Spinal cord (tissue), 10 donors: ENCODE data around the gene PLCL1. TPM values are rescaled to one million over a fixed set of nuclear protein-coding genes. Genes with fewer than 3 reads are reported as not detected.
A peak's percentile ranks its signal among the peaks of the same experiment; 100 is the strongest.

Source experiments
- DNase-seq, 6 donors: peaks; one replicate each; pipeline versions ENCODE4 v3.0.0 to v3.0.0-alpha.2; 2013 to 2015; ENCODE audit warnings: low spot score in 6 of 6, low read depth in 4 of 6
- H3K27ac ChIP-seq: one replicate; pipeline ENCODE4 v1.5.1; 2013; ENCODE audit warnings: low read depth, low read length, control low read depth
- H3K27me3 ChIP-seq: one replicate; pipeline ENCODE4 v1.6.1; 2013; ENCODE audit warnings: low read length; ENCODE audit not compliant: control insufficient read depth, insufficient read depth
- H3K36me3 ChIP-seq: one replicate; pipeline ENCODE4 v1.6.1; 2013; ENCODE audit warnings: low read length; ENCODE audit not compliant: control insufficient read depth, insufficient read depth
- H3K4me1 ChIP-seq: one replicate; pipeline ENCODE4 v1.6.1; 2013; ENCODE audit warnings: low read length; ENCODE audit not compliant: control insufficient read depth, insufficient read depth
- H3K4me3 ChIP-seq: one replicate; pipeline ENCODE4 v1.5.1; 2013; ENCODE audit warnings: low read depth, low read length, control low read depth
- H3K9me3 ChIP-seq: one replicate; pipeline ENCODE4 v1.6.1; 2013; ENCODE audit warnings: low read length; ENCODE audit not compliant: control insufficient read depth, insufficient read depth
- WGBS: methylation state at CpG from one replicate; pipeline ENCODE4 v1.1.5; 2013; ENCODE audit warnings: missing lambda C conversion rate; ENCODE audit not compliant: insufficient coverage; 5-methylcytosine and 5-hydroxymethylcytosine counted together
- polyA plus RNA-seq, 2 donors: library from polyadenylated mRNA; unstranded; fragments of 120-200 nt; gene quantifications; one replicate each; pipeline ENCODE4 v1.2.1, GENCODE V29; 2013; ENCODE audit not compliant: insufficient read length in 2 of 2
- total RNA-seq, 2 donors: library from RNA; depleted of rRNA in 1 of 2; stranded (reverse); fragments of 120-200 nt in 1 of 2; fragments of >200 nt in 1 of 2; gene quantifications; one replicate each; pipeline versions ENCODE4 v1.2.3 to v1.2.4, GENCODE V29; 2013 to 2014
- donor health status: healthy.

PLCL1 gene
- total and polyA plus RNA-seq, 4 donors: 9.5 to 22.0 (median 13.5) TPM

DNA sequence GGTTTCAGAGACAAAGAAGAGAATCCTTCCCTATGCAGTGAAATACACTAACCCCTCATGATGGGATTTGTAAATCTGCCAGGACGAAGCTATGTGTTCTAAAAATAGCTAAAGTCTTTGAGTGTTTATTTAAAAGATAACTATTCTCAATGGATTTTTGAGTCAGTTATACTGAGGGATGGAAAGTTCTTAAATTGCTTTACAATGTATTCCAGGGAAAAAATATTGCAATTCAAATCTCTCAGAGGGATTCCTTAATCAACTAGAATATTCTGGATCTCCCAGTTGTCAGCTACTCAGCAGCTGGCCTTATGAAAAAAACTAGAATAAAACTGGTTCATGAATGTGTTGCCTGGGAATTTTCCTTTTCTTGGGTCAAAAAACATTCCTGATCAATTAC is 312.4 kb downstream of the PLCL1 start:
- no CpG with 5 or more reads among the region's 1 CpG for WGBS
- peak in 2 of 6 donors; percentile 41 to 42 for DNase-seq

DNA sequence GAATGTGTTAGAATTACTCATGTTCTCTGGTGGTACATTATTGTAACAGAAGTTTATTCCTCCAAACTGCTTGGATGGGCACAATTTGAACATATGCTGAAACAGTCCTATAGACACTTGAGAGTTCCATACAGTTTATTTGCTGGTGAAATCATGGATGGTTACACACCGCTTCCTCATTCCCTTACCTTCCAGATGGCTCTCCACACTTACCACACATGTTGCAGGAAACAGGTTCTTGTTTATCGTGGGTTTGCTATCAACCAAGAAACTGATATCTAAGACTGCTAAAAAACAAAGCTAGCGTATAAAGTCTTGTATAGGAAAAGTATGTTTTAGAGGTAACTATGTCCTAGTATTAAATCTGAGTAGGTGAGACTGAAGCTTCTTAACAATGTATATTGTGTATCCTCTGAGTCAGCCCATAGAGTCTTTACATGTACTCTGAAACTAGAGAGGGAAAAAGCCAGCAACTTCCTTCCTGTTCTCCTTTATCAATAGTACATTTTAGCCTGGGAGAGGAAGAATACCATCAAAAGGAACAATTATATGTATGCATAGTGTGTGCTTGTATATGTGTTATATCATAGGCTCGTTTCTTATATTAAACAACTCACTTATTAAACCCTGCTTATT is 313.1 kb downstream of the PLCL1 start:
- WGBS: no CpG with 5 or more reads among the region's 4 CpGs
- no peaks in the 10 kb centered on the region for H3K36me3 ChIP-seq
- H3K9me3 ChIP-seq: no peaks in the 10 kb centered on the region
- H3K27ac ChIP-seq: no peak overlapping the region
- H3K4me3 ChIP-seq: no peak overlapping the region
- no peaks in the 10 kb centered on the region for H3K4me1 ChIP-seq
- DNase-seq: peak in 2 of 6 donors; percentile 29 to 49
- H3K27me3 ChIP-seq: no peaks in the 10 kb centered on the region

More for the DNA sequence above, 312.4 kb downstream of the PLCL1 start:
- no peak overlapping the region for H3K4me3 ChIP-seq
- H3K36me3 ChIP-seq: no peaks in the 10 kb centered on the region
- H3K27me3 ChIP-seq: no peaks in the 10 kb centered on the region
- H3K4me1 ChIP-seq: no peaks in the 10 kb centered on the region
- H3K27ac ChIP-seq: no peak overlapping the region
- H3K9me3 ChIP-seq: no peaks in the 10 kb centered on the region

DNA sequence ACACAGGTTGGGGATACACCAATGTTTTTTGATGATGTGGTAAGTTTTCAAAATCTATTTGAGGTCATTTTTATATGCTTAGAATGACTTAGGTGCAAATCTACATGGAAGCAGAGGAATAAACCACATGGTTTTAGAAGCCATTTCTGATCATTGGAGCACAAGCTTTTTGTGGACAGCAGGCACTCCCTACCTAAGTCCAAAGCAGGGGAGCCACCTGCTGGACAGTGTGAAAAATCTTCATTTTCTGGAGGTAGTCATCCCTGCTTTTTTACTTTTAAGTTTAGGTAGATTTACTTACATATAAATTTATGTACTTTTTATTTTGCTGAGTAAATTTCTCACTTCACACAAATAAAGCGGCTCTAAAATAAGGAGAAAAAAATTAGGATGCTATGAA is 323.2 kb downstream of the PLCL1 start:
- no CpG with 5 or more reads among the region's 1 CpG for WGBS
- Histone ChIP-seq H3K27ac (no peak overlapping the region), H3K9me3 (no peaks in the 10 kb centered on the region), H3K4me1 (no peaks in the 10 kb centered on the region), H3K27me3 (no peaks in the 10 kb centered on the region), H3K36me3 (no peaks in the 10 kb centered on the region), H3K4me3 (no peak overlapping the region)
- peak in 4 of 6 donors; percentile 15 to 63 (median 44) for DNase-seq

DNA sequence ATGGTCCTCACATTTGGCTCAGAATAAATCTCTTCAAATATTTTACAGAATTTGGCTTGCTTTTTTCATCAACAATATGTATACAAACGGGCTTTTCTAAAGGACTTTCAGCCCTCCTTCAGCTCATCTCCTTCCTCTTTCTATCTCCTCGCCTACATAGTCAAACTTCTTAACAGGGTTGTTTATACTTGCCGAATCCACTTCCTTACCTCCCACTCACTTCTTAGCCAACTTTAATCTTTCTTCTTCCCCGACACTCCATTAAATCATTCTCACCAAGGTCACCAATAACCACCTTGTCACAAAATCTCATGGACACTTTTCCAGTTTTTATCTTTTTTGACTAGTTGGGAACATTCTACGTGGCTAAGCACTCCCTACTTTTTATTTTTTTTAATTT is 325.2 kb downstream of the PLCL1 start:
- no peaks in the 10 kb centered on the region for H3K4me1 ChIP-seq
- no peaks in the 10 kb centered on the region for H3K9me3 ChIP-seq
- H3K36me3 ChIP-seq: no peaks in the 10 kb centered on the region
- 89% methylated on average over 5 of the region's 5 CpGs for WGBS
- H3K27me3 ChIP-seq: no peaks in the 10 kb centered on the region
- DNase-seq: no peak
- H3K27ac ChIP-seq: no peak overlapping the region
- no peak overlapping the region for H3K4me3 ChIP-seq

DNA sequence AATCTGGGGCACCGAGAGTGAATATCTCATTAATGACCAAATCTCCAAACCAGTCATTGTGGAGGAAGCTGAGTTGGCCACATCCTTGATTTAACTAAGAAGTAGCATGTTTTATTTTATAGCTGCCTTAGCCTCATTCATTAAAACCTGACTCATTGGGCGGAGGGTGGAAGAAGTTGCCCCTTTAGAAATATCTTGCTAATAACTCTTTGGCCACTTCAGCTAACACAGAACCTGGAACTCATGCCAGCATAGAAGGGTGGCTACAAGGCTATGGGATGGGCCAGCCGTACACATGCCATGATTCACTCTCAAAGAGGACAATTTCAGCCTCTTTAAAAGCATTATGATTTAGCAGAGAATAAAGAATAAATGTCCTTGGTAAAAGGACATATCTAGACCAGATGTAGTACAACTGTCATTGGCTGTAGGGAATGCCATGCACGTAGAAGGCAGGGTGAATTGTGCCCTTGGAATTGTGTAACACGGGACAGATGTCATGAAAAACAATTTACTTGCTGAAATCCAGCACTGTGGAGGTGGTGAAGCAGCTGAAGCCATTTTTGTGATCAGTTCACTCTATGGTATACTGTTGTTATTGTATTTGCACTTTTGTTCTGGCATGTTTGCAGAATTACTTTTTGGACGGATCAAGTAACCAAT is 330.0 kb downstream of the PLCL1 start:
- Histone ChIP-seq H3K4me1 (no peaks in the 10 kb centered on the region), H3K4me3 (no peak overlapping the region), H3K27ac (no peak overlapping the region), H3K9me3 (no peaks in the 10 kb centered on the region), H3K36me3 (no peaks in the 10 kb centered on the region), H3K27me3 (no peaks in the 10 kb centered on the region)
- no peak for DNase-seq
- WGBS: 68% methylated on average over 2 of the region's 6 CpGs

DNA sequence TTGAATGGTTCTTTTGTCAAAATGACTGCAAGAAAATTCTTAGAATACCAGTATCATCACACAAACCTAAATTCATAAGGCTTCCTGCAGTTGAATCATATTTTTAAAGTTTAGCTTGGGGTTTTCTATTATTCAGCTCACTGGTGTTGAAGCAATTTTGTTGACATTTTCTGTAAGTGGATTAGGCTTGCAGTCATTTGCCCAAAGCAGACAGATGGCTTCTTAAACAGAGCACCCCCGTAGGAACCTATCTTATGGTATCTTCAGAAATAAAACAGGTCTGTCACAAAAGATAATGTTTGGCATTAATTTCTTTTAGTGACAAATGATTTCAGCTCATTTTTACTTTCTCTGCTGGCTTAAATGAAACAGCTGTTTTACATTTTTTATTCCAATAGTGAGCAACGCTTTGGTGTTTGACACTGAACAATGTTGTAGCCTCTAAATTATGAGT is 331.1 kb downstream of the PLCL1 start:
- Histone ChIP-seq H3K36me3 (no peaks in the 10 kb centered on the region), H3K27me3 (no peaks in the 10 kb centered on the region), H3K9me3 (no peaks in the 10 kb centered on the region), H3K4me3 (no peak overlapping the region), H3K4me1 (no peaks in the 10 kb centered on the region), H3K27ac (no peak overlapping the region)
- no CpG with 5 or more reads among the region's 2 CpGs for WGBS
- peak in 3 of 6 donors; percentile 7 to 84 (median 10) for DNase-seq

DNA sequence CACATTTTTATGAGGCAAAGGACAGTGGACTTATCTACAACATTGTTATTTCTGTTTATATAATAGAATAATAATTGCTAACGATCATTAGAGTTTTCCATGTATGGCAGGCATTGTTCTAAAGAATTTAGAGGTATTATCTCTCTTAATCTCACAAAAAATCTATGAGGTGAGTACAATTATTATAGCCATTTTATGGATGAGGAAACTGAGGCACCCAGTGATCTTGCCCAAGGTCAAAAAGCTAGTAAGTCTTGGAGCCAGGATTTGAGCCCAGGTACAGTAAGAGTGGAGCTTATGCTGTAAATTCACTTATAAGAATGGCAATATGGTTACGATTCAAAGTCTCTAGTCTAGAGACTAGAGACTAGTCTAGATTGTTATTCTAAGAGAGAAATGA is 331.7 kb downstream of the PLCL1 start:
- Histone ChIP-seq H3K27me3 (no peaks in the 10 kb centered on the region), H3K36me3 (no peaks in the 10 kb centered on the region), H3K4me3 (no peak overlapping the region), H3K4me1 (no peaks in the 10 kb centered on the region), H3K27ac (no peak overlapping the region), H3K9me3 (no peaks in the 10 kb centered on the region)
- DNase-seq: no peak
- WGBS: no CpG with 5 or more reads among the region's 2 CpGs

DNA sequence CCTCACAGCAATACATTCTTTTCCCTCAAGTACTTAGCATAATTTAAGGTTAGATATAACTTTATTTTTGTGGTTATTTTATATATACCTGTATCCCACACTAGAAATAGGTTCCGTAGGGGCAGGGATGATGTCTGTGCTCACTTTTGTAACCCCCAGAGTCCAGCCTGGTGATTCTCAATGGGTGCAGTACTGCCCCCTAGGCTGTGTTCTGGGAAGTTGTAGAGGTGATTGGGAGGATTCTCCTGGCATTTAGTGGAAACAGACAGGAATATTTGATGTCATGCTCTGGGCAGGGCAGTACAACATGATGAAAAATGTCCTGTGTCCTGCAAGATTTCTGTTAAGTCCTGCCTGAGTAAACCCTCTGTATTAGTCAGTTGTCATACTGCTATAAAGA is 333.3 kb downstream of the PLCL1 start:
- H3K27me3 ChIP-seq: no peaks in the 10 kb centered on the region
- no peak for DNase-seq

DNA sequence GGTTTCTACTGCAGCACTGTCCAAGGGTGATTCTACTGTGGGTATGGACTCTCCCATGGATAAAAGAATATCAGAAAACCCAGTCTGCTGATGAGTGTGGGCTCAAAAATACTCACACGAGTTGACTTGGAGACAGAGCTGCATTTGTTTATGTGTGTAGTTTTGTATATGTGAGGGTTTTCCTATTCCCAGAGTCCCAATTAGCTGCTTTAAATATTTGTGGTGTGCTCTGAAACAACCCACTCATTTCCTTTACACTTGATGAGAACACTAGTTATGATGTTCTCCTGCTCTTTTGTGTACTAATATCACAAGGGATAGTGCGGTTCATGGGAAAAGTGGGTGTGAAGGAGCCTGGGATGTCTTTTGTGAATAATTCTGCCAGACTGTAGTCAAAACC is 337.3 kb downstream of the PLCL1 start:
- Histone ChIP-seq H3K9me3 (no peaks in the 10 kb centered on the region), H3K27ac (no peak overlapping the region), H3K36me3 (no peaks in the 10 kb centered on the region), H3K27me3 (no peaks in the 10 kb centered on the region), H3K4me3 (no peak overlapping the region), H3K4me1 (no peaks in the 10 kb centered on the region)
- no CpG with 5 or more reads among the region's 2 CpGs for WGBS
- DNase-seq: no peak

More for the DNA sequence above, 333.3 kb downstream of the PLCL1 start:
- no peak overlapping the region for H3K27ac ChIP-seq
- H3K4me3 ChIP-seq: no peak overlapping the region
- no peaks in the 10 kb centered on the region for H3K4me1 ChIP-seq
- WGBS: no CpG with 5 or more reads among the region's 1 CpG
- H3K9me3 ChIP-seq: no peaks in the 10 kb centered on the region
- no peaks in the 10 kb centered on the region for H3K36me3 ChIP-seq

DNA sequence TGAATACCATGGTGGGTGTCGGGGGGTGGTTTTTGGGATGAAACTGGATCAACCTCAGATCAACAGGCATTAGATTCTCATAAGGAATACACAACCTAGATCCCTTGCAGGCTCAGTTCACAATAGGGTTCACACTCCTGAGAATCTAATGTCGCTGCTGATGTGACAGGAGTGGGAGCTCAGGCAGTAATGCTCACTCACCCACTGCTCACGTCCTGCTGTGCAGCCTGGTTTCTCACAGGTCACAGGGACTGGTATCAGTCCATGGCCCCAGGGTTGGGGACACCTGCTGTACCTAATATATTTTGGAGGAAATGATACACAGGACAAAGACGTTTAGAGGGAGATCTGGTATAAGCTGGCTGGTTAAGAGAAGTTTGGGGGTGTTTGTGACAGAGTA is 338.8 kb downstream of the PLCL1 start:
- no peak for DNase-seq
- Histone ChIP-seq H3K27ac (no peak overlapping the region), H3K4me1 (no peaks in the 10 kb centered on the region), H3K27me3 (no peaks in the 10 kb centered on the region), H3K9me3 (no peaks in the 10 kb centered on the region), H3K4me3 (no peak overlapping the region), H3K36me3 (no peaks in the 10 kb centered on the region)
- WGBS: 84% methylated on average over 2 of the region's 4 CpGs
